SH-SY5Y (cell line): ENCODE results near the gene HSF4.

Source experiments
- GATA2 ChIP-seq: IDR thresholded peaks from 2 replicates; pipeline ENCODE4 v1.6.1; 2011; ENCODE audit warnings: mild to moderate bottlenecking, low read depth, low read length
- GATA3 ChIP-seq: IDR thresholded peaks from 2 replicates; pipeline ENCODE4 v1.6.1; 2011; ENCODE audit warnings: low read depth, mild to moderate bottlenecking, low read length, moderate library complexity

GRCh38 chr16:67188798-67189197 is 24.3 kb downstream of the HSF4 start:
- TF ChIP-seq GATA2: no peak
- TF ChIP-seq GATA3: no peak
